HepG2 (cell line): ENCODE measurements around the gene CLPSL2. TPM values are rescaled to one million over a fixed set of nuclear protein-coding genes. Genes with fewer than 3 reads are reported as not detected.

Source experiments
- ATF7-NPFF ChIP-seq: sonication (generic); formaldehyde crosslinking; IDR thresholded peaks from 2 replicates; pipeline ENCODE4 v1.8.1; 2023; ENCODE audit warnings: mild to moderate bottlenecking, low read depth, missing genetic modification reagents, moderate library complexity
- CREB3 ChIP-seq: sonication (generic); formaldehyde crosslinking; IDR thresholded peaks from 2 replicates; pipeline ENCODE4 v1.5.0; 2020; ENCODE audit warnings: missing genetic modification reagents
- DR1 ChIP-seq: sonication (generic); formaldehyde crosslinking; IDR thresholded peaks from 2 replicates; pipeline ENCODE4 v1.8.0; 2021; ENCODE audit warnings: mild to moderate bottlenecking, missing genetic modification reagents, inconsistent platforms
- EP300 ChIP-seq, 3 experiments: sonication (generic) in 1 of 3; formaldehyde crosslinking in 1 of 3; IDR thresholded peaks; 2 replicates each; pipeline versions ENCODE4 v1.5.1 to v1.6.1; 2011 to 2020; ENCODE audit warnings: low read depth in 2 of 3, low read length in 2 of 3, borderline replicate concordance in 1 of 3, improper control_type of control experiment in 1 of 3, mild to moderate bottlenecking in 1 of 3, missing genetic modification reagents in 1 of 3, moderate library complexity in 1 of 3
- GPN1 ChIP-seq: sonication (generic); formaldehyde crosslinking; IDR thresholded peaks from 2 replicates; pipeline ENCODE4 v1.5.1; 2020; ENCODE audit warnings: missing genetic modification reagents, borderline replicate concordance
- GTF3A ChIP-seq: sonication (generic); formaldehyde crosslinking; conservative IDR thresholded peaks from 2 replicates; pipeline ENCODE4 v1.4.0; 2020; ENCODE audit warnings: mild to moderate bottlenecking, missing genetic modification reagents
- HNRNPL ChIP-seq: fragments of 200-400 bp; formaldehyde crosslinking; IDR thresholded peaks from 2 replicates; pipeline ENCODE4 v1.6.1; 2017; ENCODE audit warnings: mild to moderate bottlenecking, low read depth, low read length
- KDM5B ChIP-seq: sonication (generic); formaldehyde crosslinking; IDR thresholded peaks from 2 replicates; pipeline ENCODE4 v1.4.0; 2020; ENCODE audit warnings: missing genetic modification reagents, mild to moderate bottlenecking, borderline replicate concordance
- MYNN ChIP-seq: sonication (generic); formaldehyde crosslinking; IDR thresholded peaks from 2 replicates; pipeline ENCODE4 v1.4.0; 2020; ENCODE audit warnings: mild to moderate bottlenecking, low read depth, missing genetic modification reagents
- SMARCC2 ChIP-seq: fragments of 450-650 bp; IDR thresholded peaks from 2 replicates; pipeline ENCODE4 v1.6.1; 2017; ENCODE audit warnings: antibody characterized with exemption, mild to moderate bottlenecking
- SOX6 ChIP-seq, 2 experiments: fragments of 450-650 bp in 1 of 2; sonication (generic) in 1 of 2; formaldehyde crosslinking in 1 of 2; IDR thresholded peaks; 2 replicates each; pipeline versions ENCODE4 v1.4.0 to v1.6.1; 2017 to 2020; ENCODE audit warnings: antibody characterized with exemption in 1 of 2, mild to moderate bottlenecking in 1 of 2, missing genetic modification reagents in 1 of 2
- ZFY ChIP-seq: sonication (generic); formaldehyde crosslinking; IDR thresholded peaks from 2 replicates; pipeline ENCODE4 v1.4.0; 2020; ENCODE audit warnings: missing genetic modification reagents
- ZNF225 ChIP-seq: sonication (generic); formaldehyde crosslinking; IDR thresholded peaks from 2 replicates; pipeline ENCODE4 v1.4.0; 2020; ENCODE audit warnings: mild to moderate bottlenecking, missing genetic modification reagents
- ZNF275 ChIP-seq: sonication (generic); formaldehyde crosslinking; IDR thresholded peaks from 2 replicates; pipeline ENCODE4 v1.8.0; 2022; ENCODE audit warnings: missing genetic modification reagents, mild to moderate bottlenecking, inconsistent platforms, borderline replicate concordance
- ZNF605 ChIP-seq: sonication (generic); formaldehyde crosslinking; IDR thresholded peaks from 2 replicates; pipeline ENCODE4 v1.8.0; 2022; ENCODE audit warnings: mild to moderate bottlenecking, missing genetic modification reagents
- ZNF652 ChIP-seq: IDR thresholded peaks from 2 replicates; pipeline ENCODE4 v1.6.1; 2016; ENCODE audit warnings: low read depth, borderline replicate concordance
- ZNF740 ChIP-seq: sonication (generic); formaldehyde crosslinking; IDR thresholded peaks from 2 replicates; pipeline ENCODE4 v1.4.0; 2020; ENCODE audit warnings: missing genetic modification reagents
- ZNF761 ChIP-seq: sonication (generic); formaldehyde crosslinking; conservative IDR thresholded peaks from 2 replicates; pipeline ENCODE4 v1.4.0; 2020; ENCODE audit warnings: mild to moderate bottlenecking, missing genetic modification reagents
- ZNF766 ChIP-seq: sonication (generic); formaldehyde crosslinking; IDR thresholded peaks from 2 replicates; pipeline ENCODE4 v1.5.0; 2020; ENCODE audit warnings: missing genetic modification reagents, borderline replicate concordance
- polyA plus RNA-seq, 8 experiments: library from polyadenylated mRNA; depleted of rRNA in 3 of 8; stranded (reverse) in 7 of 8; unstranded in 1 of 8; fragments of >200 nt; fragmentation: Illumina TruSeq in 4 of 8; extraction: Trizol in 4 of 8; gene quantifications; 2 replicates each; pipeline versions ENCODE4 v1.2.1 to v1.2.3, GENCODE V29; 2011 to 2016; ENCODE audit warnings: low read depth in 4 of 8, missing spikeins in 1 of 8, mixed read lengths in 1 of 8; ENCODE audit not compliant: insufficient read depth in 1 of 8
- total RNA-seq, 5 experiments: library from RNA; depleted of rRNA; stranded (reverse); fragments of >200 nt; fragmentation: Illumina TruSeq; extraction: Trizol; gene quantifications; 2 replicates each; pipeline ENCODE4 v1.2.3, GENCODE V29; 2016; ENCODE audit warnings: low read depth in 1 of 5
- TF ChIP-seq, protein P1 (sequence below): sonication (generic); formaldehyde crosslinking; IDR thresholded peaks from 2 replicates; pipeline ENCODE4 v1.5.0; 2020; ENCODE audit warnings: mild to moderate bottlenecking, missing genetic modification reagents, moderate library complexity
- TF ChIP-seq, protein P2 (sequence below): sonication (generic); formaldehyde crosslinking; IDR thresholded peaks from 2 replicates; pipeline ENCODE4 v1.4.0; 2020; ENCODE audit warnings: mild to moderate bottlenecking, missing genetic modification reagents

The CLPSL2 gene
- total and polyA plus RNA-seq, 2 of the 13 experiments (the other 11 are each of a cell fraction or from before 2014, with no cell fraction given), result not detected

GRCh38 chr6:35728683-35729678, 47.4 kb upstream of the CLPSL2 start (continued):
- no peak for TF ChIP-seq CREB3 (CRISPR knock-in tag)
- no peak for TF ChIP-seq ZNF761 (CRISPR knock-in tag)
- no peak for TF ChIP-seq EP300 (IDR thresholded peaks at IDR 0.05; ENCODE audit: low read depth in 2 of 2, low read length in 2 of 2)
- peak; percentile 37; the same call in 1 of the 2 replicates for TF ChIP-seq EP300 (CRISPR knock-in tag; IDR thresholded peaks at IDR 0.05; ENCODE audit: borderline replicate concordance)
- no peak for TF ChIP-seq MYNN (CRISPR knock-in tag)
- TF ChIP-seq ZNF605 (CRISPR knock-in tag), result 0 out of 2 replicates have a peak, but pooled peaks have one; percentile 16
- no peak for TF ChIP-seq ZNF652 (CRISPR knock-in tag)
- TF ChIP-seq HNRNPL, result peak; percentile 92
- TF ChIP-seq ZNF766 (CRISPR knock-in tag), result no peak
- no peak for TF ChIP-seq ATF7-NPFF (CRISPR knock-in tag)
- TF ChIP-seq SOX6 (IDR thresholded peaks at IDR 0.05), result no peak
- peak; percentile 19; the same call in 1 of the 2 replicates for TF ChIP-seq SOX6 (CRISPR knock-in tag; IDR thresholded peaks at IDR 0.05)
- no peak for TF ChIP-seq ZNF275
- TF ChIP-seq, protein P1, sequence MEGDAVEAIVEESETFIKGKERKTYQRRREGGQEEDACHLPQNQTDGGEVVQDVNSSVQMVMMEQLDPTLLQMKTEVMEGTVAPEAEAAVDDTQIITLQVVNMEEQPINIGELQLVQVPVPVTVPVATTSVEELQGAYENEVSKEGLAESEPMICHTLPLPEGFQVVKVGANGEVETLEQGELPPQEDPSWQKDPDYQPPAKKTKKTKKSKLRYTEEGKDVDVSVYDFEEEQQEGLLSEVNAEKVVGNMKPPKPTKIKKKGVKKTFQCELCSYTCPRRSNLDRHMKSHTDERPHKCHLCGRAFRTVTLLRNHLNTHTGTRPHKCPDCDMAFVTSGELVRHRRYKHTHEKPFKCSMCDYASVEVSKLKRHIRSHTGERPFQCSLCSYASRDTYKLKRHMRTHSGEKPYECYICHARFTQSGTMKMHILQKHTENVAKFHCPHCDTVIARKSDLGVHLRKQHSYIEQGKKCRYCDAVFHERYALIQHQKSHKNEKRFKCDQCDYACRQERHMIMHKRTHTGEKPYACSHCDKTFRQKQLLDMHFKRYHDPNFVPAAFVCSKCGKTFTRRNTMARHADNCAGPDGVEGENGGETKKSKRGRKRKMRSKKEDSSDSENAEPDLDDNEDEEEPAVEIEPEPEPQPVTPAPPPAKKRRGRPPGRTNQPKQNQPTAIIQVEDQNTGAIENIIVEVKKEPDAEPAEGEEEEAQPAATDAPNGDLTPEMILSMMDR, result peak; percentile 44
- TF ChIP-seq GPN1, result no peak
- no peak for TF ChIP-seq SMARCC2
- TF ChIP-seq, protein P2, sequence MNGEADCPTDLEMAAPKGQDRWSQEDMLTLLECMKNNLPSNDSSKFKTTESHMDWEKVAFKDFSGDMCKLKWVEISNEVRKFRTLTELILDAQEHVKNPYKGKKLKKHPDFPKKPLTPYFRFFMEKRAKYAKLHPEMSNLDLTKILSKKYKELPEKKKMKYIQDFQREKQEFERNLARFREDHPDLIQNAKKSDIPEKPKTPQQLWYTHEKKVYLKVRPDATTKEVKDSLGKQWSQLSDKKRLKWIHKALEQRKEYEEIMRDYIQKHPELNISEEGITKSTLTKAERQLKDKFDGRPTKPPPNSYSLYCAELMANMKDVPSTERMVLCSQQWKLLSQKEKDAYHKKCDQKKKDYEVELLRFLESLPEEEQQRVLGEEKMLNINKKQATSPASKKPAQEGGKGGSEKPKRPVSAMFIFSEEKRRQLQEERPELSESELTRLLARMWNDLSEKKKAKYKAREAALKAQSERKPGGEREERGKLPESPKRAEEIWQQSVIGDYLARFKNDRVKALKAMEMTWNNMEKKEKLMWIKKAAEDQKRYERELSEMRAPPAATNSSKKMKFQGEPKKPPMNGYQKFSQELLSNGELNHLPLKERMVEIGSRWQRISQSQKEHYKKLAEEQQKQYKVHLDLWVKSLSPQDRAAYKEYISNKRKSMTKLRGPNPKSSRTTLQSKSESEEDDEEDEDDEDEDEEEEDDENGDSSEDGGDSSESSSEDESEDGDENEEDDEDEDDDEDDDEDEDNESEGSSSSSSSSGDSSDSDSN (CRISPR knock-in tag), result no peak; the same call in 1 of the 2 replicates
- no peak for TF ChIP-seq ZNF225 (CRISPR knock-in tag)
- peak; percentile 32; the same call in 1 of the 2 replicates for TF ChIP-seq ZFY
- peak; percentile 43; the same call in 1 of the 2 replicates for TF ChIP-seq KDM5B (CRISPR knock-in tag)
- no peak for TF ChIP-seq GTF3A (CRISPR knock-in tag)
- no peak for TF ChIP-seq DR1 (CRISPR knock-in tag)
- no peak for TF ChIP-seq ZNF740
